PC-3 (cell line): ENCODE data around the gene RAB14. TPM values are rescaled to one million over a fixed set of nuclear protein-coding genes. Genes with fewer than 3 reads are reported as not detected.

Experiments
- ATAC-seq: fragments of 200-7000 bp; cut with Tn5 transposase; 2 replicates; pipeline ENCODE4 v1.9.1; 2020; ENCODE audit warnings: mild to moderate bottlenecking, moderate library complexity
- BruUV-seq: library from RNA; stranded (reverse); fragments of 400-500 nt; replicated peaks from 2 replicates; lab custom pipeline; 2021; lab: Mats Ljungman, UMichigan
- CTCF ChIA-PET: fragments of 300-600 bp; sonication (Branson Sonifier 250); formaldehyde crosslinking; loops from one replicate; lab custom pipeline; 2022; ENCODE audit warnings: antibody characterized with exemption; lab: Charles Lee
- POLR2A ChIA-PET: fragments of 300-600 bp; sonication (Branson Sonifier 250); formaldehyde crosslinking; loops from one replicate; lab custom pipeline; 2022; ENCODE audit warnings: antibody characterized with exemption; ENCODE audit not compliant: unreplicated experiment; lab: Charles Lee
- DNase-seq: peaks from one replicate; pipeline ENCODE4 v3.0.0-alpha.2; 2015
- H2AFZ ChIP-seq: fragments of 300-600 bp; sonication (generic); 2 replicates; pipeline ENCODE4 v1.6.0; 2016; ENCODE audit warnings: antibody characterized with exemption, low read length
- H3F3A ChIP-seq: fragments of 300-600 bp; sonication (generic); one replicate; pipeline ENCODE4 v1.6.0; 2017; ENCODE audit warnings: antibody characterized with exemption, low read length, control low read depth, mild to moderate bottlenecking; ENCODE audit not compliant: unreplicated experiment
- H3K27ac ChIP-seq: fragments of 300-600 bp; sonication (generic); 2 replicates; pipeline ENCODE4 v1.5.1; 2016; ENCODE audit warnings: mild to moderate bottlenecking, low read length
- H3K27me3 ChIP-seq: fragments of 300-600 bp; sonication (generic); 2 replicates; pipeline ENCODE4 v1.6.1; 2016; ENCODE audit warnings: low read length, mixed read lengths
- H3K36me3 ChIP-seq: fragments of 300-600 bp; sonication (generic); 2 replicates; pipeline ENCODE4 v1.6.1; 2016; ENCODE audit warnings: low read depth, mixed run types, low read length, mixed read lengths
- H3K4me1 ChIP-seq: fragments of 300-600 bp; sonication (generic); 2 replicates; pipeline ENCODE4 v1.5.1; 2016; ENCODE audit warnings: low read length; ENCODE audit not compliant: insufficient read depth
- H3K4me2 ChIP-seq: fragments of 300-600 bp; sonication (generic); 2 replicates; pipeline ENCODE4 v1.6.0; 2016; ENCODE audit warnings: low read length
- H3K4me3 ChIP-seq: fragments of 300-600 bp; sonication (generic); 2 replicates; pipeline ENCODE4 v1.5.1; 2016; ENCODE audit warnings: mild to moderate bottlenecking, low read length, mixed read lengths
- H3K79me2 ChIP-seq: fragments of 300-600 bp; sonication (generic); 2 replicates; pipeline ENCODE4 v1.6.1; 2017; ENCODE audit warnings: low read length, mixed read lengths
- H3K9ac ChIP-seq: fragments of 300-600 bp; sonication (generic); 2 replicates; pipeline ENCODE4 v1.6.0; 2016; ENCODE audit warnings: mild to moderate bottlenecking, low read length
- H3K9me2 ChIP-seq: fragments of 300-600 bp; sonication (generic); replicated peaks from 2 replicates; pipeline ENCODE4 v1.6.1; 2016; ENCODE audit warnings: mixed run types, low read length, mixed read lengths
- H3K9me3 ChIP-seq: fragments of 300-600 bp; sonication (generic); 2 replicates; pipeline ENCODE4 v1.6.1; 2016; ENCODE audit warnings: low read length, mixed read lengths
- H4K20me1 ChIP-seq: fragments of 300-600 bp; sonication (generic); 2 replicates; pipeline ENCODE4 v1.6.1; 2016; ENCODE audit warnings: low read length, mixed read lengths
- CTCF ChIP-seq: fragments of 300-600 bp; sonication (generic); conservative IDR thresholded peaks from 2 replicates; pipeline ENCODE4 v1.5.1; 2017; ENCODE audit warnings: antibody characterized with exemption, low read depth, mild to moderate bottlenecking, low read length
- EZH2 ChIP-seq: fragments of 300-600 bp; sonication (generic); IDR thresholded peaks from one replicate; pipeline ENCODE4 v1.6.1; 2017; ENCODE audit warnings: antibody characterized with exemption, mild to moderate bottlenecking, low read length; ENCODE audit not compliant: unreplicated experiment
- EZH2phosphoT487 ChIP-seq: fragments of 300-600 bp; sonication (generic); IDR thresholded peaks from 2 replicates; pipeline ENCODE4 v1.6.1; 2018; ENCODE audit warnings: mild to moderate bottlenecking, antibody characterized with exemption, low read length, borderline replicate concordance
- intact Hi-C: fragments of 100-400 bp; cut with micrococcal nuclease; formaldehyde crosslinking; loops from 2 replicates; pipeline ENCODE4 v1.9.0; 2023
- total RNA-seq: library from RNA; depleted of rRNA; stranded (reverse); fragments of >200 nt; gene quantifications from 2 replicates; pipeline ENCODE4 v1.2.3, GENCODE V29; 2014

The RAB14 gene
- total RNA-seq, 1 experiment from 2014 or later, result 13.8 TPM

DNA sequence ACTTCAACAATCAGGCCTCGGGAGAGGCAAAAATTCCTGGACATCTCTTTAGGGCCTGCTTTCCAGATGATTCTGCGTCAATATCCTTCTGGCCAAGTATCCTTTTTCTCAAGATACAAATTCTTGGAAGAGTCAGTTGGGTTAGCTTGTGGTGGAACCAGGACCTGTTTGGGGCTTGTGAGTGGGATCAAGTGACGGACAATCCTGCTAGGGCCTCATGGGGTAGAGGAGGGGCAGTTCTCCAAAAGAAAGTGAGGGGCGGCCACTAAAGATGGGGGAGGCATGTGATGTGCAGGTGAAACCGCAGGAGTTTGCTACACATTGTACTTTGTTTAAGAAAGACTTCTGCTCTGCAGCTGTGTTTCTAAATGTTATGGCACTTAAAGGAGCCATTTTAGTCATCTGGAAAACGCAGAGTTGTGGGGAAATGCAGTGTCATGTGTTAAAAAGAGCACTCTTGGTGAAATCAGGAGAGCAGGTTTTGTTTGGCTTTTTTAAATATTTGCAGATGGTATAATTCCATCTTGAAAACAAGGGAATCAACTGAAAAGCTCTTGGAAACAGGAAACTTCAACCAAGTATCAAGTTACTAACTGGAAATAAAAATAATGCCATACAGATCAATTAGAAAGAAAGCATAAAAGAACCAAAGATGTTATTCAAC lies 38.9 kb upstream of the RAB14 start:
- Histone ChIP-seq H3K4me1 (no peaks in the 10 kb centered on the region), H3K36me3 (no peaks in the 10 kb centered on the region), H3K79me2 (no peaks in the 10 kb centered on the region), H3K27ac (no peak overlapping the region), H3K4me3 (no peak overlapping the region), H2AFZ (no peak overlapping the region), H3K9me2 (no peaks in the 10 kb centered on the region), H4K20me1 (no peaks in the 10 kb centered on the region), H3K9ac (no peak overlapping the region), H3K27me3 (no peaks in the 10 kb centered on the region), H3F3A (no peaks in the 10 kb centered on the region), H3K4me2 (no peak overlapping the region), H3K9me3 (no peaks in the 10 kb centered on the region)
- TF ChIP-seq EZH2phosphoT487 (no peak), CTCF (no peak), EZH2 (no peak)
- POLR2A ChIA-PET, result interaction anchor here (0.7 kb wide), 1 partner anchor 452 kb away, joined by 7 read pairs; no protein-coding TSS in a partner anchor
- ATAC-seq (no peak), DNase-seq (no peak)
- BruUV-seq, result no TSS peak
- intact Hi-C loops, result no loop called here
- CTCF ChIA-PET, result no interaction called here

DNA sequence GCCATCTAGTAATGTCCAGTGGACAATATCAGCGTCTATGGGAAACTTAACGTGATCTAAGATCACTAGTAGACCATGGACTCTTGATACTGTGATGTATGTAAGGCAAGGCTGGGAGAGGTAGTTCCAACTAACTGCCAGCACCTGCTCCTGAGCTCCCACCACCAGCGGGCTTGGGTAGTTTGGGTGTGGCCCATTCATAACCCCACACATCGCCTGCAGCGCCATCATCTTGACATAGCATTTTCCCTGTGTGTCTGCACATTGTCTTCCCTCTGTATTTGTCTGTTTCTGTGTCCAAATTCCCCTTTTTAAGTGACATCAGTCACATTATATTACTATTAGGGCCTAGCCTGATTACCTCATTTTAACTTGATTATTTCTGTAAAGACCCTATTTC lies 38.2 kb upstream of the RAB14 start:
- Histone ChIP-seq H3K9me2 (no peaks in the 10 kb centered on the region), H3K27me3 (no peaks in the 10 kb centered on the region), H2AFZ (no peak overlapping the region), H3K9ac (no peak overlapping the region), H3K79me2 (no peaks in the 10 kb centered on the region), H3K4me3 (no peak overlapping the region), H3K27ac (no peak overlapping the region), H4K20me1 (no peaks in the 10 kb centered on the region), H3K4me2 (no peak overlapping the region), H3F3A (no peaks in the 10 kb centered on the region), H3K9me3 (no peaks in the 10 kb centered on the region), H3K4me1 (peaks cover 8% of the 10 kb centered on the region), H3K36me3 (no peaks in the 10 kb centered on the region)
- ChIA-PET POLR2A (no interaction called here), CTCF (no interaction called here)
- no peak for TF ChIP-seq CTCF
- no peak for TF ChIP-seq EZH2phosphoT487
- TF ChIP-seq EZH2, result no peak
- DNase-seq (no peak), ATAC-seq (no peak)
- intact Hi-C loops, result no loop called here
- BruUV-seq, result no TSS peak

DNA sequence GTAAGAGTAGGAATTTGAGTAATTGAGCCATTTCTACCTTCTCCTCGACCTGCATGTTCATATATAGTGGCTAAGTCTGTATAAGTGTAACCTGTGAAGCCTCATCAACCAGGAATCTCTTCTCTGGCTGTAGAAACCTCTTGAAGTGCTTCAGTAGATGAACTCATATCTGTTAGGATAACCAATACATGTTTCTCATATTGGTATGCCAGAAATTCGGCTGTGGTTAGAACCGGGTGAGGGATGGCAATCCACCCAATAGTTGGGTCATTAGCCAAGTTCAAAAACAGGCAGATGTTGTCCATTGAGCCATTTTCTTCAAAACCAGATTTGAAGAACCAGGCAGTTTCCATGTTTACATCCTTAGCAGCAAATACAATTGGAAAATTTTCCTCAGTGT lies 37.4 kb upstream of the RAB14 start:
- ChIA-PET CTCF (no interaction called here), POLR2A (no interaction called here)
- no peak overlapping the region for H3K4me3 ChIP-seq
- H2AFZ ChIP-seq, result no peak overlapping the region
- H3K9me3 ChIP-seq, result no peaks in the 10 kb centered on the region
- H3K36me3 ChIP-seq, result no peaks in the 10 kb centered on the region
- intact Hi-C loops, result no loop called here
- H3K27me3 ChIP-seq, result no peaks in the 10 kb centered on the region
- no peaks in the 10 kb centered on the region for H3K79me2 ChIP-seq
- H3K4me1 ChIP-seq, result peaks cover 15% of the 10 kb centered on the region
- TF ChIP-seq EZH2 (no peak), CTCF (no peak), EZH2phosphoT487 (no peak)
- H3K9ac ChIP-seq, result no peak overlapping the region
- no peaks in the 10 kb centered on the region for H3K9me2 ChIP-seq
- no peak for DNase-seq
- H3F3A ChIP-seq, result no peaks in the 10 kb centered on the region
- no peaks in the 10 kb centered on the region for H4K20me1 ChIP-seq
- no peak overlapping the region for H3K4me2 ChIP-seq
- no TSS peak for BruUV-seq
- H3K27ac ChIP-seq, result no peak overlapping the region
- ATAC-seq, result no peak
